B cell (primary cell): ENCODE results near the gene HDAC7. TPM values are rescaled to one million over a fixed set of nuclear protein-coding genes. Genes with fewer than 3 reads are reported as not detected.

Source experiments
- ATAC-seq: fragments of 200-7000 bp; cut with Tn5 transposase; one replicate; pipeline ENCODE4 v1.10.0; 2021; ENCODE audit warnings: low read depth, mild to moderate bottlenecking, moderate number of reproducible peaks, moderate library complexity
- CTCF ChIA-PET: fragments of 350-600 bp; sonication (Branson Sonifier 250); formaldehyde crosslinking; loops from one replicate; lab custom pipeline; 2021; ENCODE audit warnings: antibody characterized with exemption, inconsistent platforms; lab: Charles Lee
- POLR2A ChIA-PET: fragments of 350-600 bp; sonication (Branson Sonifier 250); formaldehyde crosslinking; loops from one replicate; lab custom pipeline; 2021; ENCODE audit warnings: antibody characterized with exemption; lab: Charles Lee
- DNase-seq: peaks from one replicate; pipeline ENCODE4 v3.0.0; 2013
- H2AFZ ChIP-seq: 2 replicates; pipeline ENCODE4 v1.6.1; 2012; ENCODE audit warnings: mild to moderate bottlenecking, low read depth, low read length; ENCODE audit not compliant: insufficient read depth, poor library complexity, severe bottlenecking
- H3K27ac ChIP-seq, 2 donors: 1 replicate in 1 of 2; 2 replicates in 1 of 2; pipeline ENCODE4 v1.5.1; 2012 to 2013; ENCODE audit warnings: low read length in 2 of 2, mild to moderate bottlenecking in 2 of 2, moderate library complexity in 1 of 2
- H3K27me3 ChIP-seq, 4 experiments: fragments of 200-600 bp in 1 of 4; sonication (generic) in 1 of 4; replicated peaks in 1 of 4; 1 replicate in 2 of 4; 2 replicates in 2 of 4; pipeline versions ENCODE4 v1.6.1 to v1.7.0; 2013 to 2016; ENCODE audit warnings: low read length in 3 of 4, mild to moderate bottlenecking in 2 of 4, mixed read lengths in 1 of 4, moderate library complexity in 1 of 4; ENCODE audit not compliant: insufficient read depth in 4 of 4, control insufficient read depth in 3 of 4; ENCODE audit errors: control extremely low read depth in 1 of 4
- H3K36me3 ChIP-seq, 2 experiments: replicated peaks in 1 of 2; 1 replicate in 1 of 2; 2 replicates in 1 of 2; pipeline versions ENCODE4 v1.6.1 to v1.7.1; 2013; ENCODE audit warnings: low read length in 1 of 2; ENCODE audit not compliant: insufficient read depth in 2 of 2, control insufficient read depth in 1 of 2; ENCODE audit errors: control extremely low read depth in 1 of 2, extremely low read depth in 1 of 2
- H3K4me1 ChIP-seq, 2 donors: fragments of 200-600 bp in 1 of 2; sonication (generic) in 1 of 2; 1 replicate in 1 of 2; 2 replicates in 1 of 2; pipeline versions ENCODE4 v1.5.1 to v1.6.1; 2013 to 2017; ENCODE audit warnings: low read length in 2 of 2; ENCODE audit not compliant: control insufficient read depth in 2 of 2, insufficient read depth in 2 of 2
- H3K4me2 ChIP-seq: replicated peaks from 2 replicates; pipeline ENCODE3; 2012; ENCODE audit warnings: mild to moderate bottlenecking, low read depth, low read length; ENCODE audit not compliant: poor library complexity, severe bottlenecking
- H3K4me3 ChIP-seq, 5 experiments: fragments of 200-600 bp in 1 of 5; sonication (generic) in 1 of 5; 1 replicate in 3 of 5; 2 replicates in 2 of 5; pipeline versions ENCODE4 v1.5.1 to v1.7.0; 2011 to 2016; ENCODE audit warnings: low read length in 4 of 5, mild to moderate bottlenecking in 4 of 5, low read depth in 2 of 5, control low read depth in 1 of 5, moderate library complexity in 1 of 5; ENCODE audit not compliant: insufficient read depth in 1 of 5; ENCODE audit errors: control extremely low read depth in 1 of 5, extremely low read depth in 1 of 5
- H3K79me2 ChIP-seq: fragments of 200-600 bp; sonication (generic); one replicate; pipeline ENCODE4 v1.6.0; 2016; ENCODE audit warnings: low read length; ENCODE audit not compliant: control insufficient read depth, insufficient read depth
- H3K9ac ChIP-seq: fragments of 200-600 bp; sonication (generic); 2 replicates; pipeline ENCODE4 v1.6.1; 2017; ENCODE audit warnings: mild to moderate bottlenecking, low read length, moderate library complexity
- H3K9me3 ChIP-seq, 3 donors: one replicate each; pipeline versions ENCODE4 v1.6.1 to v1.7.1; 2013; ENCODE audit warnings: low read length in 2 of 3; ENCODE audit not compliant: control insufficient read depth in 2 of 3, insufficient read depth in 1 of 3; ENCODE audit errors: control extremely low read depth in 1 of 3
- H4K20me1 ChIP-seq: 2 replicates; pipeline ENCODE4 v1.6.0; 2012; ENCODE audit warnings: mild to moderate bottlenecking, low read length; ENCODE audit not compliant: insufficient read depth, control insufficient read depth, poor library complexity, severe bottlenecking
- H3K27ac Mint-ChIP-seq: one replicate; pipeline ENCODE4 v1.8.0; 2021; ENCODE audit warnings: mixed read lengths
- H3K27me3 Mint-ChIP-seq: one replicate; pipeline ENCODE4 v1.8.0; 2021; ENCODE audit warnings: mixed read lengths
- H3K4me1 Mint-ChIP-seq: one replicate; pipeline ENCODE4 v1.8.0; 2021; ENCODE audit warnings: mixed read lengths
- H3K4me3 Mint-ChIP-seq: one replicate; pipeline ENCODE4 v1.8.0; 2021; ENCODE audit warnings: mixed read lengths
- H3K9me3 Mint-ChIP-seq: one replicate; pipeline ENCODE4 v1.8.0; 2022; ENCODE audit warnings: mixed read lengths; ENCODE audit not compliant: insufficient read depth
- CTCF ChIP-seq: fragments of 200-600 bp; IDR thresholded peaks from one replicate; pipeline ENCODE4 v1.8.0; 2022; ENCODE audit warnings: antibody characterized with exemption, mild to moderate bottlenecking
- EZH2 ChIP-seq: IDR thresholded peaks from 2 replicates; pipeline ENCODE4 v1.6.1; 2012; ENCODE audit warnings: borderline replicate concordance, low read depth, mild to moderate bottlenecking, moderate library complexity, low read length; ENCODE audit not compliant: insufficient read depth, poor library complexity, severe bottlenecking
- WGBS: methylation state at CpG from one replicate; pipeline ENCODE4 v1.1.5; 2013; ENCODE audit warnings: missing lambda C conversion rate; ENCODE audit not compliant: insufficient coverage; 5-methylcytosine and 5-hydroxymethylcytosine counted together
- intact Hi-C: fragments of 100-400 bp; cut with micrococcal nuclease; formaldehyde crosslinking; loops from one replicate; pipeline ENCODE4 v1.10.0; 2022
- polyA plus RNA-seq: library from polyadenylated mRNA; depleted of rRNA; stranded (reverse); fragments of >200 nt; gene quantifications from 2 replicates; pipeline ENCODE4 v1.2.3, GENCODE V29; 2012
- total RNA-seq, 2 donors: library from RNA; stranded (reverse); fragments of 120-200 nt in 1 of 2; gene quantifications; 1 replicate in 1 of 2; 2 replicates in 1 of 2; pipeline versions ENCODE4 v1.2.3 to v1.2.4, GENCODE V29; 2013 to 2022

HDAC7 gene
- total and polyA plus RNA-seq, 2 donors (not counting 1 experiment from before 2014, with no cell fraction given), result 87.2 to 178 TPM

DNA sequence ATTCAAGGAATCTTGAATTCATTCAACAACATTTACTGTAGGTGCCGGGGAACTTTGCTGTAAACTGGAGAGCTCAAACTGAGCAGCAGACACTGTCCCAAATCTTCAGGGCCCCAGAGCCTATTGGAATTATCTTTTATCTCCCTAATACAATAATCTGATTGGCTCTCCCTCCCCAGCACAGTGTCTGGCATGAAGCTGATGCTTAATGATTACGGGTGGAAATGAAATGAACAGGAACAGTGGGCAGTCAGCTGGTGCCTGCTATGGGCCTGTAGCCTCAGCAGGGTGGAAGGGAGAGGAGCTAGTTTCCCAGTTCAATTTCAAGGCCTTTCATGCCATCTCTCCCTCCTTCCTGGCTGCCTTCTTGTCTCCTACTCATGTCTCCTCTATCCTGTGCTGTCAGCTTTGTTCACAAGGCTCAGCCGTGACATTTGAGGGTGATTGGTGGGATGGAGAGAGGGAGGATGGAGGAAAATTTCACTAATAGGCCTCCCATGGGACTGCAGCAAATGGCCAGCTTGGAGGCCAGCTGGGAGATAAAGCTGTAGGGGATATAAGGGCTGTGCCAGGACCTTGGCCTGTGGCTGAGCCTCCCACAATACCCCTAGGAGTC lies 56.7 kb downstream of the HDAC7 start:
- WGBS, result 100% methylated on average over 1 of the region's 3 CpGs
- ChIA-PET POLR2A (interaction anchor here (0.8 kb wide), 1 partner anchor 21 kb away, joined by 3 read pairs; no protein-coding TSS in a partner anchor), CTCF (interaction anchor here (0.6 to 14.1 kb wide), 10 partner anchors 8 to 730 kb away, joined by 3 to 452 read pairs (median 4); partner anchors contain the start of gene SLC48A1)
- no peak overlapping the region for H3K27ac ChIP-seq
- Mint-ChIP-seq H3K4me3 (no peak overlapping the region), H3K9me3 (no peaks in the 10 kb centered on the region), H3K4me1 (peaks cover 21% of the 10 kb centered on the region), H3K27ac (no peak overlapping the region), H3K27me3 (peaks cover 4% of the 10 kb centered on the region)
- no peak overlapping the region for H3K4me2 ChIP-seq
- H3K4me3 ChIP-seq, result no peak overlapping the region
- H3K4me1 ChIP-seq, result peaks cover 20 to 35% of the 10 kb centered on the region in 2 donors
- no peaks in the 10 kb centered on the region for H3K36me3 ChIP-seq
- DNase-seq (no peak), ATAC-seq (no peak)
- H3K9ac ChIP-seq, result no peak overlapping the region
- no peaks in the 10 kb centered on the region for H3K79me2 ChIP-seq
- H4K20me1 ChIP-seq, result no peaks in the 10 kb centered on the region
- H3K27me3 ChIP-seq, result no peaks in the 10 kb centered on the region
- intact Hi-C loops, result no loop called here
- H2AFZ ChIP-seq, result no peak overlapping the region
- H3K9me3 ChIP-seq, result no peaks in the 10 kb centered on the region
- TF ChIP-seq EZH2 (no peak), CTCF (no peak)
